ENCODE results near the gene CMTM6. TPM values are rescaled to one million over a fixed set of nuclear protein-coding genes. Genes with fewer than 3 reads are reported as not detected.

The CMTM6 gene
- total RNA-seq, 1 experiment from 2014 or later: 43.5 TPM

DNA sequence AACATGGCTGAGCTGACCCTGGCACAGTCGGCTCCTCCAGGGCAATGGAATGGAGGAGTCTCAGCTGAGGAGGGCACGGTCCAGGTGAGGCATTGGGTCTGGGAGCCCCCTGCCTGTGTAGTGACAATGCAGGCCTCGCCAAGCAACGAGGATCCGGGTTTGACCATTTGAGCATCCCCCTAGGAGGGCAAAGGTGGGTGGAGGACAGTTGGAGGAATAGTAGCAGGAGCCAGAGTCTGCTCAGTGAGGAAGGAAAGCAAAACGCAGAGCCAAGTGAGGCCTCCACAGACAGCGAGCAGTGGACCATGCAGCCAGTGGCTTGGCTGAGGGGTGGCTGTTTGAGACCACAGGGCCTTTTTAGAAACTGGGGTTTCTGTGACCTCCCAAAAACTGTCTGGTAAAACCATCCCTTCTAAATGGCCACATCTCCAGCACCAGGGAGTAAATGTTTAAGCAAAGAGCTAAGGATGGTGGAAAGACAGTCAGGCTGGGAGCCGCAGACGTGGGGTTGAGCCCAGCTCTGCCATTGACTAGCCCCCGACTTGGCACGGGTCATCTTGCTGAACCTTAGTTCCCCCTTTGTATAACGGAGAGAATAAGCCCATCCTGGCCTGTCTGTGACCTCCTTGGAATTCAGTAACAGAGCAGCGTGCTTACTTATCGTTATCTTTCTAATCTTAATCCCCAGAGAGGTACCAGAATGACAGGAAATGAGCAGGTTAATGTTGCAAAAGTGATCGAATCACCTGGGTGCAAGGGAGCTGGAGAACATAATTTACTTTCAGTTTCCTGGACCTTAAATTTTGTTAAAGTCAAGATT lies 46.8 kb downstream of the CMTM6 start:
- no peak overlapping the region; a peak in 1 of 5 replicates for H3K4me3 Mint-ChIP-seq
- H2AFZ ChIP-seq (ENCODE audit: low read length): no peak overlapping the region
- no peak overlapping the region for H2BK5ac ChIP-seq (ENCODE audit: insufficient read length, low read length)
- H2BK12ac ChIP-seq (ENCODE audit: insufficient read length, low read depth, low read length): no peak overlapping the region
- H3K9me3 ChIP-seq (ENCODE audit: control insufficient read depth, low read depth, low read length): no peaks in the 10 kb centered on the region
- H3K27me3 Mint-ChIP-seq (ENCODE audit: low read depth): no peaks in the 10 kb centered on the region; the same call in 1 of the 2 replicates
- H3K4me1 ChIP-seq (ENCODE audit: insufficient read depth, low read length): no peaks in the 10 kb centered on the region
- no peak overlapping the region for H2AK5ac ChIP-seq (ENCODE audit: insufficient read length, low read length)
- no peak overlapping the region for H3K27ac ChIP-seq (ENCODE audit: insufficient read length, low read depth, low read length)
- no peak overlapping the region for H3K23ac ChIP-seq (ENCODE audit: insufficient read length, low read depth, low read length)
- no peak overlapping the region for H3K4ac ChIP-seq (ENCODE audit: low read depth, low read length)
- H3K9me3 Mint-ChIP-seq: no peaks in the 10 kb centered on the region; a peak in 1 of 5 replicates
- no peak for DNase-seq
- no peaks in the 10 kb centered on the region for H3K79me1 ChIP-seq (ENCODE audit: insufficient read depth, low read depth, low read length, poor library complexity, severe bottlenecking)
- TF ChIP-seq CTCF (conservative IDR thresholded peaks at IDR 0.05): no peak
- H4K20me1 ChIP-seq (ENCODE audit: control insufficient read depth, insufficient read depth, insufficient read length): no peaks in the 10 kb centered on the region
- peaks cover 3% of the 10 kb centered on the region for H3K23me2 ChIP-seq (ENCODE audit: insufficient read length, low read depth, low read length, poor library complexity, severe bottlenecking)
- H3K4me2 ChIP-seq (ENCODE audit: insufficient read depth, insufficient read length, low read length): no peak overlapping the region
- WGBS (ENCODE audit: extremely low coverage, insufficient read length, low lambda C conversion rate): no CpG with 5 or more reads among the region's 15 CpGs
- no peak overlapping the region for H3K9ac ChIP-seq (ENCODE audit: extremely low read depth, insufficient read length, low read length)
- H4K8ac ChIP-seq (replicated peaks; ENCODE audit: insufficient read length, low read depth, low read length): no peak overlapping the region
- H4K91ac ChIP-seq (ENCODE audit: insufficient read length, low read depth, low read length): no peak overlapping the region
- peaks cover 30 to 34% of the 10 kb centered on the region in 2 experiments for H3K4me1 Mint-ChIP-seq
- H3K79me2 ChIP-seq (ENCODE audit: insufficient read depth, low read length): no peaks in the 10 kb centered on the region
- H3K14ac ChIP-seq (ENCODE audit: insufficient read depth, low read length): no peak overlapping the region
- no peaks in the 10 kb centered on the region for H3K27me3 ChIP-seq (ENCODE audit: insufficient read depth, low read length)
- no peak overlapping the region for H4K5ac ChIP-seq (ENCODE audit: insufficient read length, low read depth, low read length)
- H2BK120ac ChIP-seq (ENCODE audit: low read depth, low read length, poor library complexity, severe bottlenecking): no peak overlapping the region
- H3K56ac ChIP-seq (ENCODE audit: insufficient read length, low read depth, low read length): no peak overlapping the region
- no peak overlapping the region for H2BK15ac ChIP-seq (ENCODE audit: low read depth, low read length)
- no peak overlapping the region for H2BK20ac ChIP-seq (ENCODE audit: low read depth, low read length, poor library complexity, severe bottlenecking)
- peak overlapping the region in 2 of 3 experiments; percentile 10 to 82; a peak in 3 of 7 replicates for H3K27ac Mint-ChIP-seq
- H3K36me3 Mint-ChIP-seq (ENCODE audit: insufficient read depth in 1 of 3, low read depth in 3 of 3): peaks cover 2 to 16% (median 12%) of the 10 kb centered on the region in 3 experiments
- no peak overlapping the region for H3T11ph ChIP-seq (ENCODE audit: low read length)
- no peak overlapping the region for H3K18ac ChIP-seq (ENCODE audit: insufficient read length, low read depth, low read length)
